HCT116 (cell line): ENCODE data around the gene GJA3.

Experiments used
- MAX ChIP-seq: IDR thresholded peaks from 2 replicates; pipeline ENCODE4 v1.6.1; 2012
- ZNF274 ChIP-seq: fragments of 200-500 bp; sonication (Bioruptor generic); IDR thresholded peaks from 2 replicates; pipeline ENCODE4 v1.6.1; 2014; ENCODE audit warnings: mild to moderate bottlenecking, low read depth, low read length, inconsistent platforms
- TF ChIP-seq, protein P1 (sequence below): IDR thresholded peaks from 2 replicates; pipeline ENCODE4 v1.6.1; 2011; ENCODE audit warnings: mild to moderate bottlenecking, low read length, moderate library complexity; ENCODE audit not compliant: insufficient replicate concordance; ENCODE audit errors: extremely low read depth

DNA sequence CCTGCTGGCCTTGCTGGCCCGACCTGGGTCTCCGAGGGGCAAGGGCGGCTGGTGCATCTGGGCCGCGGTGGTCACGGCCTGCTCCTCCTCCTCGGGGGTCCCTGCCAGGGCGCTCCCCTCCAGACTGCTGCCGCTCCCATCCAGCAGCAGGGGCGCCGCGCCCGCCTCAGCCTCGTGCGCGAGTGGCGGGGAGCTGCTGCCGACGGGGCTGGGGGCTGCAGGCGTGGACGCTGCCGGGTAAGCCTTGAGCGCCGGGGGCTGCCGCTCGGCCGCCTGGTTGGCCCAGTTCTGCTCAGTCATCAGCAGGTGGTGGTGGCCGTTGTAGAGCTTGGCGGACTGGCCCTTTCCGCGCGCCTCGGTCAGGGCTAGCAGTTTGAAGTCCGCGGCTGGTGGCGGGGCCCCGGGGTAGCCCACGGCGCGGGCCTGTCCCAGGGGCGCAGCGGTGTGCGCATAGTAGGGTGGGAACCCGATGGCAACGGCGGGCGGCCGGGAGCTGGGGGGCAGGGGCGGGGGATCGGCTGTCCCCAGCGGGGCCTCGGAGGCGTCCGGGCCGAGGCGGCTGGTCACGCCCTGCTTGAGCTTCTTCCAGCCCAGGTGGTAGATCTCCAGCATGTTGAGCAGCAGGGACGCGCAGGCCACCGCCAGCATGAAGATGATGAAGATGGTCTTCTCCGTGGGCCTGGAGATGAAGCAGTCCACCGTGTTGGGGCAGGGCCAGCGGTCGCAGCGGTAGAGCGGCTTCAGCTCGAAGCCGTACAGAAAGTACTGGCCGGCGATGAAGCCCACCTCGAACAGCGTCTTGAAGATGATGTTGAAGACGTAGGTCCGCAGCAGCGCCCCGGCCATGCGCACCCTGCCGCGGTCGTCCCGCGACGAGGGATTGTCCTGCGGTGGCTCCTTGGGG is 18.6 kb downstream of the GJA3 start:
- TF ChIP-seq, protein P1, sequence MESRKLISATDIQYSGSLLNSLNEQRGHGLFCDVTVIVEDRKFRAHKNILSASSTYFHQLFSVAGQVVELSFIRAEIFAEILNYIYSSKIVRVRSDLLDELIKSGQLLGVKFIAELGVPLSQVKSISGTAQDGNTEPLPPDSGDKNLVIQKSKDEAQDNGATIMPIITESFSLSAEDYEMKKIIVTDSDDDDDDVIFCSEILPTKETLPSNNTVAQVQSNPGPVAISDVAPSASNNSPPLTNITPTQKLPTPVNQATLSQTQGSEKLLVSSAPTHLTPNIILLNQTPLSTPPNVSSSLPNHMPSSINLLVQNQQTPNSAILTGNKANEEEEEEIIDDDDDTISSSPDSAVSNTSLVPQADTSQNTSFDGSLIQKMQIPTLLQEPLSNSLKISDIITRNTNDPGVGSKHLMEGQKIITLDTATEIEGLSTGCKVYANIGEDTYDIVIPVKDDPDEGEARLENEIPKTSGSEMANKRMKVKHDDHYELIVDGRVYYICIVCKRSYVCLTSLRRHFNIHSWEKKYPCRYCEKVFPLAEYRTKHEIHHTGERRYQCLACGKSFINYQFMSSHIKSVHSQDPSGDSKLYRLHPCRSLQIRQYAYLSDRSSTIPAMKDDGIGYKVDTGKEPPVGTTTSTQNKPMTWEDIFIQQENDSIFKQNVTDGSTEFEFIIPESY, result no peak
- TF ChIP-seq ZNF274, result no peak
- no peak for TF ChIP-seq MAX
